Measurements from ENCODE around the gene GPR137.

Gene GPR137

DNA sequence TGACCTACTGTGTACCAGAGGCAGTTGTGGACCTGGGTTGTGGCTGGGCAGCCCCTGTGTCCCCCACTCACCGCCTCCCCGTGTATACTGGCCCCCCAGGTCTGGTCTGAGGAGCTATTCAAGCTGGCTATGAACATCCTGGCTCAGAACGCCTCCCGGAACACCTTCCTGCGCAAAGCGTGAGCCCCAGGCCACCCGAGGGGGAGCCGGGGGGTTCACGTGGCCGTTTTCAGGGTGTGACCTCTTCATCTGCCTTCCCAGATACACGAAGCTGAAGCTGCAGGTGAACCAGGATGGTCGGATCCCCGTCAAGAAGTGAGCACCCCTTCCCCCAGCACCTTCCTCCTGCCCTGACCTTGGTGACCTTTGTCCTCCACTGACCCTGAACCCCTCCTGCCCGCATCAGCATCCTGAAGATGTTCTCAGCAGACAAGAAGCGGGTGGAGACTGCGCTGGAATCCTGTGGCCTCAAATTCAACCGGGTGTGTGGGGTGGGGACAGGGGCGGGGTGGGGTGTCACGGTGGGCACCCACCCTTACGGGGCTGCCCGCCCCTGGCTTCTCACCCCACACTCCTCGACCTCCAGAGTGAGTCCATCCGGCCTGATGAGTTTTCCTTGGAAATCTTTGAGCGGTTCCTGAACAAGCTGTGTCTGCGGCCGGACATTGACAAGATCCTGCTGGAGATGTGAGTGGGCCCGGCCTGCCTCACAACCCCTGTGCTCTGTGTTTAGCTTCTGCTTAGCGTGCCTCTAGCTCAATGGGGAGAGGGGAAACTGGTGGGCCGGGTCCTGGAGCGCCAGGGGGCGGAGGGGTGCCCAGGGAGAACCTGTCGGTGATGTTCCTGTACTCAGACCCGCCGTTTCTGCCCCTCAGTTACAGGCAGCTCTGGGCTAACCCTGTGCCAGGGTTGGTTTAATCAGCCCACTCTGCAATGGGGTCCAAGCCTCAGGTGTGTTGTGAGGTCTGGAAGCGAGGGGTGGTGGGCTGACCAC, 30.2 kb upstream of the GPR137 start:
- Histone ChIP-seq H3K14ac (ENCODE audit: low read length) (no peak overlapping the region), H3K4me3 (ENCODE audit: low read length in 2 of 2) (no peak overlapping the region), H2BK15ac (ENCODE audit: low read length) (no peak overlapping the region), H3K9me3 (replicated peaks in 1 of 2; ENCODE audit: control insufficient read depth in 2 of 2, insufficient read depth in 1 of 2, low read depth in 1 of 2, low read length in 2 of 2) (no peaks in the 10 kb centered on the region), H2AFZ (ENCODE audit: low read length) (no peak overlapping the region), H3K4me2 (ENCODE audit: insufficient read depth, low read length, poor library complexity, severe bottlenecking) (no peak overlapping the region), H2BK120ac (ENCODE audit: low read depth, low read length) (no peak overlapping the region), H4K91ac (ENCODE audit: low read depth, low read length, poor library complexity) (no peak overlapping the region), H3K23ac (ENCODE audit: low read depth, low read length, poor library complexity) (no peak overlapping the region), H3K36me3 (replicated peaks in 1 of 2; ENCODE audit: control insufficient read depth in 2 of 2, insufficient read depth in 2 of 2, low read length in 2 of 2) (peaks cover 29 to 59% of the 10 kb centered on the region in 2 donors), H3K4ac (ENCODE audit: low read length) (no peak overlapping the region), H3K18ac (ENCODE audit: low read length) (no peak overlapping the region), H2BK5ac (ENCODE audit: low read length) (peak overlapping the region; percentile 1), H3K4me1 (ENCODE audit: control insufficient read depth in 2 of 2, insufficient read depth in 1 of 2, low read depth in 1 of 2, low read length in 2 of 2) (peaks cover 9 to 10% of the 10 kb centered on the region in 2 donors), H3K27me3 (ENCODE audit: control insufficient read depth in 3 of 3, insufficient read depth in 3 of 3, low read depth in 1 of 3, low read length in 3 of 3) (no peaks in the 10 kb centered on the region), H3K79me1 (ENCODE audit: low read depth, low read length) (no peaks in the 10 kb centered on the region), H2AK5ac (ENCODE audit: low read depth, low read length) (no peak overlapping the region), H4K8ac (ENCODE audit: low read depth, low read length) (no peak overlapping the region), H3K27ac (replicated peaks; ENCODE audit: low read length) (no peak overlapping the region), H2BK12ac (ENCODE audit: low read length) (no peak overlapping the region), H3K9ac (ENCODE audit: low read depth, low read length, poor library complexity) (no peak overlapping the region)
- no CpG with 5 or more reads among the region's 35 CpGs for WGBS, 2 donors (ENCODE audit: extremely low coverage in 2 of 2, insufficient read length in 2 of 2, insufficient replicate concordance in 1 of 2)
- no peak for DNase-seq (ENCODE audit: low spot score)

DNA sequence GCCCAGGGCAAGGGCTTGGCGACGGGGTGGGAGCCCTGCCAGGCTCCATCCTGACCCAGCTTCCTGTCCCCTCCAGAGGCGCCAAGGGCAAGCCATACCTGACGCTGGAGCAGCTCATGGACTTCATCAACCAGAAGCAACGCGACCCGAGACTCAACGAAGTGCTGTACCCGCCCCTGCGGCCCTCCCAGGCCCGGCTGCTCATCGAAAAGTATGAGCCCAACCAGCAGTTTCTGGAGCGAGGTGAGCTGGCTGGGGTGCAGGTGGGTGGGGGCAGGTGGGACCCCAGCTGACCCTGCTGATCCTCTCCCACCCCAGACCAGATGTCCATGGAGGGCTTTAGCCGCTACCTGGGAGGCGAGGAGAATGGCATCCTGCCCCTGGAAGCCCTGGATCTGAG, 29.3 kb upstream of the GPR137 start:
- peaks cover 2 to 6% of the 10 kb centered on the region in 2 donors for H3K4me1 ChIP-seq (ENCODE audit: control insufficient read depth in 2 of 2, insufficient read depth in 1 of 2, low read depth in 1 of 2, low read length in 2 of 2)
- H3K36me3 ChIP-seq (replicated peaks in 1 of 2; ENCODE audit: control insufficient read depth in 2 of 2, insufficient read depth in 2 of 2, low read length in 2 of 2), result peaks cover 31 to 63% of the 10 kb centered on the region in 2 donors
- no peak overlapping the region for H2BK12ac ChIP-seq (ENCODE audit: low read length)
- WGBS, 2 donors (ENCODE audit: extremely low coverage in 2 of 2, insufficient read length in 2 of 2, insufficient replicate concordance in 1 of 2), result no CpG with 5 or more reads among the region's 15 CpGs
- no peak overlapping the region for H3K4ac ChIP-seq (ENCODE audit: low read length)
- H3K9ac ChIP-seq (ENCODE audit: low read depth, low read length, poor library complexity), result no peak overlapping the region
- H3K9me3 ChIP-seq (replicated peaks in 1 of 2; ENCODE audit: control insufficient read depth in 2 of 2, insufficient read depth in 1 of 2, low read depth in 1 of 2, low read length in 2 of 2), result no peaks in the 10 kb centered on the region
- peak overlapping the region; percentile 1 for H2BK5ac ChIP-seq (ENCODE audit: low read length)
- H3K27ac ChIP-seq (replicated peaks; ENCODE audit: low read length), result no peak overlapping the region
- no peak overlapping the region for H3K18ac ChIP-seq (ENCODE audit: low read length)
- H4K91ac ChIP-seq (ENCODE audit: low read depth, low read length, poor library complexity), result no peak overlapping the region
- no peaks in the 10 kb centered on the region for H3K27me3 ChIP-seq (ENCODE audit: control insufficient read depth in 3 of 3, insufficient read depth in 3 of 3, low read depth in 1 of 3, low read length in 3 of 3)
- no peak overlapping the region for H2AFZ ChIP-seq (ENCODE audit: low read length)
- no peak overlapping the region for H2BK120ac ChIP-seq (ENCODE audit: low read depth, low read length)
- H3K4me2 ChIP-seq (ENCODE audit: insufficient read depth, low read length, poor library complexity, severe bottlenecking), result no peak overlapping the region
- no peak overlapping the region for H2AK5ac ChIP-seq (ENCODE audit: low read depth, low read length)
- H3K14ac ChIP-seq (ENCODE audit: low read length), result no peak overlapping the region
- H3K79me1 ChIP-seq (ENCODE audit: low read depth, low read length), result peaks cover 2% of the 10 kb centered on the region
- no peak overlapping the region for H4K8ac ChIP-seq (ENCODE audit: low read depth, low read length)
- no peak overlapping the region for H2BK15ac ChIP-seq (ENCODE audit: low read length)
- DNase-seq (ENCODE audit: low spot score), result no peak
- peak overlapping the region in 1 of 2 donors; percentile 53 for H3K4me3 ChIP-seq (ENCODE audit: low read length in 2 of 2)
- H3K23ac ChIP-seq (ENCODE audit: low read depth, low read length, poor library complexity), result peak overlapping the region; percentile 93

DNA sequence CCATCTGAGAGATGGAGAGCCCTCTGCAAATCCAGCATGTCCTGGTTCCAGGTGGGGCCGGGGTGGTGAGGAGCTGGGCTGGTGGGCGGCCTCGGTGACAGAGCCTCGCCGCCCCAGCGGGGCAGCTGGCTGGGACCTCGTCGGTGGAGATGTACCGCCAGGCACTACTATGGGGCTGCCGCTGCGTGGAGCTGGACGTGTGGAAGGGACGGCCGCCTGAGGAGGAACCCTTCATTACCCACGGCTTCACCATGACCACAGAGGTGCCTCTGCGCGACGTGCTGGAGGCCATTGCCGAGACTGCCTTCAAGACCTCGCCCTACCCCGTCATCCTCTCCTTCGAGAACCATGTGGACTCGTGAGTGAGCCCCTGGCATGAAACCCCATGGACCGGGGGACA, 27.3 kb upstream of the GPR137 start:
- Histone ChIP-seq H2BK12ac (ENCODE audit: low read length) (no peak overlapping the region), H3K79me1 (ENCODE audit: low read depth, low read length) (peaks cover 3% of the 10 kb centered on the region), H3K4ac (ENCODE audit: low read length) (no peak overlapping the region), H4K91ac (ENCODE audit: low read depth, low read length, poor library complexity) (no peak overlapping the region), H2BK5ac (ENCODE audit: low read length) (no peak overlapping the region), H3K27me3 (ENCODE audit: control insufficient read depth in 3 of 3, insufficient read depth in 3 of 3, low read depth in 1 of 3, low read length in 3 of 3) (no peaks in the 10 kb centered on the region), H2AK5ac (ENCODE audit: low read depth, low read length) (no peak overlapping the region), H3K4me2 (ENCODE audit: insufficient read depth, low read length, poor library complexity, severe bottlenecking) (no peak overlapping the region), H3K18ac (ENCODE audit: low read length) (no peak overlapping the region), H3K4me1 (ENCODE audit: control insufficient read depth in 2 of 2, insufficient read depth in 1 of 2, low read depth in 1 of 2, low read length in 2 of 2) (peaks cover 0 to 1% of the 10 kb centered on the region in 2 donors), H4K8ac (ENCODE audit: low read depth, low read length) (no peak overlapping the region), H3K9me3 (replicated peaks in 1 of 2; ENCODE audit: control insufficient read depth in 2 of 2, insufficient read depth in 1 of 2, low read depth in 1 of 2, low read length in 2 of 2) (no peaks in the 10 kb centered on the region), H3K14ac (ENCODE audit: low read length) (no peak overlapping the region), H3K36me3 (replicated peaks in 1 of 2; ENCODE audit: control insufficient read depth in 2 of 2, insufficient read depth in 2 of 2, low read length in 2 of 2) (peaks cover 42 to 83% of the 10 kb centered on the region in 2 donors), H3K9ac (ENCODE audit: low read depth, low read length, poor library complexity) (no peak overlapping the region), H2BK120ac (ENCODE audit: low read depth, low read length) (no peak overlapping the region), H2BK15ac (ENCODE audit: low read length) (no peak overlapping the region), H3K23ac (ENCODE audit: low read depth, low read length, poor library complexity) (no peak overlapping the region), H3K27ac (replicated peaks; ENCODE audit: low read length) (no peak overlapping the region), H3K4me3 (ENCODE audit: low read length in 2 of 2) (peak overlapping the region in 1 of 2 donors; percentile 9), H2AFZ (ENCODE audit: low read length) (no peak overlapping the region)
- no CpG with 5 or more reads among the region's 24 CpGs for WGBS, 2 donors (ENCODE audit: extremely low coverage in 2 of 2, insufficient read length in 2 of 2, insufficient replicate concordance in 1 of 2)
- no peak for DNase-seq (ENCODE audit: low spot score)

DNA sequence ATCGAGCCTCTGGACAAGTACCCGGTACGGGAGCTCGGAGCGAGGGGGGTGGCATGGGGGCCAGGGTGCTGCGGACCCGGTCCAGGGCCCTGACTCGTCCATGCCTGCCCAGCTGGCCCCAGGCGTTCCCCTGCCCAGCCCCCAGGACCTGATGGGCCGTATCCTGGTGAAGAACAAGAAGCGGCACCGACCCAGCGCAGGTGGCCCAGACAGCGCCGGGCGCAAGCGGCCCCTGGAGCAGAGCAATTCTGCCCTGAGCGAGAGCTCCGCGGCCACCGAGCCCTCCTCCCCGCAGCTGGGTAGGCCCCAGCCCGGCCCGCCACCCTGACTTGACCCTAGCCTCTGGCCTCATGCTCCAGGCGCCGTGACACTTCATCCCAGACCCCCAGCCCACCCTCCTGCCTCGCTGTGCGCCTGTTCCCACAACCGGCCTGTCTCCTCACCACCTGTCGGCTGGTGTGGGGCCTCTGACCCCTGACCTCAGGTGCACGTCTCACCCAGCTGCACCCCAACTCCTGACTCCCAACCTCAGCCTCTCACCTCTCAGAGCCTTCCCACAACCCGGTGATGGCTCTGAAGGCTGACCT, 26.6 kb upstream of the GPR137 start:
- Histone ChIP-seq H3K4me2 (ENCODE audit: insufficient read depth, low read length, poor library complexity, severe bottlenecking) (no peak overlapping the region), H3K4me1 (ENCODE audit: control insufficient read depth in 2 of 2, insufficient read depth in 1 of 2, low read depth in 1 of 2, low read length in 2 of 2) (peaks cover 0 to 4% of the 10 kb centered on the region in 2 donors), H3K27ac (replicated peaks; ENCODE audit: low read length) (no peak overlapping the region), H3K36me3 (replicated peaks in 1 of 2; ENCODE audit: control insufficient read depth in 2 of 2, insufficient read depth in 2 of 2, low read length in 2 of 2) (peaks cover 43 to 87% of the 10 kb centered on the region in 2 donors), H4K8ac (ENCODE audit: low read depth, low read length) (no peak overlapping the region), H2BK15ac (ENCODE audit: low read length) (no peak overlapping the region), H2AFZ (ENCODE audit: low read length) (no peak overlapping the region), H4K91ac (ENCODE audit: low read depth, low read length, poor library complexity) (no peak overlapping the region), H3K9me3 (replicated peaks in 1 of 2; ENCODE audit: control insufficient read depth in 2 of 2, insufficient read depth in 1 of 2, low read depth in 1 of 2, low read length in 2 of 2) (no peaks in the 10 kb centered on the region), H3K79me1 (ENCODE audit: low read depth, low read length) (peaks cover 3% of the 10 kb centered on the region), H3K18ac (ENCODE audit: low read length) (no peak overlapping the region), H3K23ac (ENCODE audit: low read depth, low read length, poor library complexity) (no peak overlapping the region), H2BK5ac (ENCODE audit: low read length) (no peak overlapping the region), H2AK5ac (ENCODE audit: low read depth, low read length) (no peak overlapping the region), H2BK120ac (ENCODE audit: low read depth, low read length) (peak overlapping the region; percentile 31), H3K14ac (ENCODE audit: low read length) (no peak overlapping the region), H3K9ac (ENCODE audit: low read depth, low read length, poor library complexity) (peak overlapping the region; percentile 70), H3K4me3 (ENCODE audit: low read length in 2 of 2) (peak overlapping the region in 1 of 2 donors; percentile 43), H3K4ac (ENCODE audit: low read length) (no peak overlapping the region), H3K27me3 (ENCODE audit: control insufficient read depth in 3 of 3, insufficient read depth in 3 of 3, low read depth in 1 of 3, low read length in 3 of 3) (no peaks in the 10 kb centered on the region), H2BK12ac (ENCODE audit: low read length) (no peak overlapping the region)
- WGBS, 2 donors (ENCODE audit: extremely low coverage in 2 of 2, insufficient read length in 2 of 2, insufficient replicate concordance in 1 of 2), result no CpG with 5 or more reads among the region's 32 CpGs
- DNase-seq (ENCODE audit: low spot score), result no peak

Measured in neuronal stem cell (in vitro differentiated cells).